IMR-90 (cell line): ENCODE measurements around the gene STRA6. TPM values are rescaled to one million over a fixed set of nuclear protein-coding genes. Genes with fewer than 3 reads are reported as not detected.

ENCODE experiments used
- ATAC-seq: fragments of 200-7000 bp; cut with Tn5 transposase; 2 replicates; pipeline ENCODE4 v1.9.1; 2020; ENCODE audit warnings: low read depth, mild to moderate bottlenecking, moderate library complexity
- BruUV-seq: library from RNA; stranded (reverse); fragments of 400-500 nt; replicated peaks from 2 replicates; lab custom pipeline; 2021; lab: Mats Ljungman, UMichigan
- CTCF ChIA-PET: fragments of 300-600 bp; formaldehyde crosslinking; extraction: SDS; loops from one replicate; lab custom pipeline; 2021; ENCODE audit warnings: antibody characterized with exemption; lab: Yijun Ruan, JAX
- POLR2A ChIA-PET: fragments of 300-600 bp; sonication (Branson Sonifier 250); formaldehyde crosslinking; loops from one replicate; lab custom pipeline; 2022; ENCODE audit warnings: antibody characterized with exemption; ENCODE audit not compliant: unreplicated experiment; lab: Charles Lee
- DNase-seq: peaks from one replicate; pipeline ENCODE4 v3.0.0; 2013
- H2AFZ ChIP-seq: replicated peaks from 2 replicates; pipeline ENCODE3; 2013; ENCODE audit warnings: low read length, mild to moderate bottlenecking; ENCODE audit not compliant: poor library complexity
- H2AK5ac ChIP-seq: 2 replicates; pipeline ENCODE4 v1.6.1; 2013; ENCODE audit warnings: low read depth, low read length, inconsistent platforms
- H2AK9ac ChIP-seq: replicated peaks from 2 replicates; pipeline ENCODE3; 2013; ENCODE audit warnings: mild to moderate bottlenecking, low read depth, low read length, moderate library complexity; ENCODE audit not compliant: poor library complexity
- H2BK120ac ChIP-seq: 2 replicates; pipeline ENCODE4 v1.6.1; 2013; ENCODE audit warnings: low read depth, low read length, inconsistent platforms
- H2BK15ac ChIP-seq: 3 replicates; pipeline ENCODE4 v1.6.1; 2013; ENCODE audit warnings: low read depth, low read length, inconsistent platforms
- H2BK20ac ChIP-seq: 2 replicates; pipeline ENCODE4 v1.6.1; 2013; ENCODE audit warnings: low read depth, mild to moderate bottlenecking, inconsistent platforms, low read length, moderate library complexity
- H2BK5ac ChIP-seq: 2 replicates; pipeline ENCODE4 v1.6.1; 2013; ENCODE audit warnings: mild to moderate bottlenecking, low read depth, low read length, inconsistent platforms; ENCODE audit not compliant: poor library complexity, severe bottlenecking
- H3K14ac ChIP-seq: replicated peaks from 2 replicates; pipeline ENCODE4 v1.6.1; 2013; ENCODE audit warnings: low read depth, low read length, inconsistent platforms
- H3K18ac ChIP-seq: 2 replicates; pipeline ENCODE4 v1.6.1; 2013; ENCODE audit warnings: low read depth, low read length, control low read depth
- H3K23ac ChIP-seq: 2 replicates; pipeline ENCODE4 v1.6.1; 2013; ENCODE audit warnings: low read depth, low read length, inconsistent platforms
- H3K27ac ChIP-seq: 2 replicates; pipeline ENCODE4 v1.5.1; 2013; ENCODE audit warnings: mild to moderate bottlenecking, control low read depth, low read length; ENCODE audit not compliant: insufficient read depth
- H3K27me3 ChIP-seq: 2 replicates; pipeline ENCODE4 v1.6.1; 2013; ENCODE audit warnings: low read length; ENCODE audit not compliant: control insufficient read depth, insufficient read depth
- H3K36me3 ChIP-seq: 2 replicates; pipeline ENCODE4 v1.6.1; 2013; ENCODE audit warnings: low read length, mixed read lengths; ENCODE audit not compliant: control insufficient read depth, insufficient read depth
- H3K4ac ChIP-seq: 2 replicates; pipeline ENCODE4 v1.6.1; 2013; ENCODE audit warnings: low read depth, low read length, inconsistent platforms
- H3K4me1 ChIP-seq: 2 replicates; pipeline ENCODE4 v1.6.1; 2013; ENCODE audit warnings: low read length, mixed read lengths; ENCODE audit not compliant: control insufficient read depth, insufficient read depth
- H3K4me2 ChIP-seq: 2 replicates; pipeline ENCODE4 v1.6.1; 2013; ENCODE audit warnings: low read depth, mild to moderate bottlenecking, control low read depth, low read length, moderate library complexity
- H3K4me3 ChIP-seq: 2 replicates; pipeline ENCODE4 v1.5.1; 2013; ENCODE audit warnings: low read depth, mild to moderate bottlenecking, control low read depth, low read length, moderate library complexity; ENCODE audit not compliant: insufficient read depth
- H3K56ac ChIP-seq: 2 replicates; pipeline ENCODE4 v1.6.1; 2013; ENCODE audit warnings: low read length, inconsistent platforms; ENCODE audit not compliant: insufficient read depth; ENCODE audit errors: extremely low read depth
- H3K79me1 ChIP-seq, 2 experiments: 2 replicates each; pipeline ENCODE4 v1.6.1; 2013; ENCODE audit warnings: low read length in 2 of 2, inconsistent platforms in 1 of 2, low read depth in 1 of 2
- H3K9ac ChIP-seq: 2 replicates; pipeline ENCODE4 v1.6.1; 2013; ENCODE audit warnings: low read depth, low read length, control low read depth
- H3K9me1 ChIP-seq: 2 replicates; pipeline ENCODE4 v1.6.1; 2013; ENCODE audit warnings: low read length, inconsistent platforms; ENCODE audit not compliant: insufficient read depth
- H3K9me3 ChIP-seq: 2 replicates; pipeline ENCODE4 v1.6.1; 2013; ENCODE audit warnings: low read length; ENCODE audit not compliant: control insufficient read depth, insufficient read depth
- H4K20me1 ChIP-seq: 2 replicates; pipeline ENCODE4 v1.6.1; 2013; ENCODE audit warnings: low read length, inconsistent platforms; ENCODE audit not compliant: insufficient read depth
- H4K5ac ChIP-seq: 2 replicates; pipeline ENCODE4 v1.6.1; 2013; ENCODE audit warnings: mild to moderate bottlenecking, low read depth, low read length, control low read depth
- H4K8ac ChIP-seq, 2 experiments: 2 replicates each; pipeline ENCODE4 v1.6.1; 2013; ENCODE audit warnings: low read depth in 2 of 2, low read length in 2 of 2, control low read depth in 1 of 2, inconsistent platforms in 1 of 2
- H4K91ac ChIP-seq: 2 replicates; pipeline ENCODE4 v1.6.1; 2013; ENCODE audit warnings: low read depth, low read length, inconsistent platforms; ENCODE audit not compliant: insufficient read depth
- BHLHE40 ChIP-seq: fragments of 150-350 bp; IDR thresholded peaks from 2 replicates; pipeline ENCODE4 v1.6.1; 2016; ENCODE audit warnings: mild to moderate bottlenecking, low read depth, low read length
- FOS ChIP-seq: fragments of 150-350 bp; IDR thresholded peaks from 2 replicates; pipeline ENCODE4 v1.6.1; 2016; ENCODE audit warnings: low read depth, low read length
- MAFK ChIP-seq: IDR thresholded peaks from 2 replicates; pipeline ENCODE4 v1.6.1; 2012; ENCODE audit warnings: low read depth, low read length, improper control_type of control experiment
- MAZ ChIP-seq: IDR thresholded peaks from 2 replicates; pipeline ENCODE4 v1.6.1; 2012; ENCODE audit warnings: low read depth, mild to moderate bottlenecking, low read length, improper control_type of control experiment, moderate library complexity, borderline replicate concordance
- MXI1 ChIP-seq: IDR thresholded peaks from 2 replicates; pipeline ENCODE4 v1.6.1; 2012; ENCODE audit warnings: low read depth, mild to moderate bottlenecking, low read length, moderate library complexity, borderline replicate concordance
- NFE2L2 ChIP-seq: fragments of 150-350 bp; IDR thresholded peaks from 2 replicates; pipeline ENCODE4 v1.6.1; 2016; ENCODE audit warnings: low read depth, mild to moderate bottlenecking, low read length
- POLR2A ChIP-seq: IDR thresholded peaks from 2 replicates; pipeline ENCODE4 v1.6.1; 2012; ENCODE audit warnings: mild to moderate bottlenecking, low read depth, low read length
- RAD21 ChIP-seq: IDR thresholded peaks from 2 replicates; pipeline ENCODE4 v1.6.1; 2012; ENCODE audit warnings: low read length, improper control_type of control experiment
- RCOR1 ChIP-seq: IDR thresholded peaks from 2 replicates; pipeline ENCODE4 v1.6.1; 2012; ENCODE audit warnings: mild to moderate bottlenecking, low read length, improper control_type of control experiment; ENCODE audit not compliant: insufficient replicate concordance
- RFX5 ChIP-seq: IDR thresholded peaks from 2 replicates; pipeline ENCODE4 v1.8.0; 2012; ENCODE audit warnings: low read depth, mild to moderate bottlenecking, low read length, moderate library complexity
- SMC3 ChIP-seq: fragments of 150-350 bp; IDR thresholded peaks from 2 replicates; pipeline ENCODE4 v1.6.1; 2016; ENCODE audit warnings: low read depth, mild to moderate bottlenecking, antibody characterized with exemption, low read length, moderate library complexity
- WGBS, 2 experiments: methylation state at CpG; one replicate each; pipeline versions ENCODE4 v1.1.5 to v1.1.7; 2013; ENCODE audit warnings: missing lambda C conversion rate in 2 of 2; ENCODE audit not compliant: insufficient read length in 1 of 2; ENCODE audit errors: extremely low coverage in 2 of 2; 5-methylcytosine and 5-hydroxymethylcytosine counted together
- dilution Hi-C: fragments of 300-500 bp; cut with HindIII; formaldehyde crosslinking; loops from one replicate; pipeline ENCODE4 v1.14.3; 2018; ENCODE audit warnings: low sequenced_read_pairs; ENCODE audit not compliant: unreplicated experiment
- in situ Hi-C: fragments of 300-500 bp; cut with MboI; formaldehyde crosslinking; loops from 3 replicates; pipeline ENCODE4 v1.14.3; 2019; ENCODE audit warnings: low sequenced_read_pairs, inconsistent platforms, mixed read lengths
- intact Hi-C: fragments of 100-400 bp; cut with micrococcal nuclease; formaldehyde crosslinking; loops from 2 replicates; pipeline ENCODE4 v1.10.0; 2022
- polyA plus RNA-seq, 3 experiments: library from polyadenylated mRNA; depleted of rRNA; stranded (reverse); fragments of >200 nt; gene quantifications; 2 replicates each; pipeline ENCODE4 v1.2.3, GENCODE V29; 2012; ENCODE audit warnings: low replicate concordance in 1 of 3
- total RNA-seq: library from RNA; depleted of rRNA; stranded (reverse); fragments of >200 nt; gene quantifications from 2 replicates; pipeline ENCODE4 v1.2.3, GENCODE V29; 2012
- TF ChIP-seq, protein P1 (sequence below): fragments of 150-350 bp; IDR thresholded peaks from 2 replicates; pipeline ENCODE4 v1.6.1; 2017; ENCODE audit warnings: mild to moderate bottlenecking, antibody characterized with exemption, low read length, low read depth

Gene STRA6
- total and polyA plus RNA-seq, 2 of the 4 experiments (the other 2 are of a cell fraction): 0.17 TPM; not detected in 1

DNA sequence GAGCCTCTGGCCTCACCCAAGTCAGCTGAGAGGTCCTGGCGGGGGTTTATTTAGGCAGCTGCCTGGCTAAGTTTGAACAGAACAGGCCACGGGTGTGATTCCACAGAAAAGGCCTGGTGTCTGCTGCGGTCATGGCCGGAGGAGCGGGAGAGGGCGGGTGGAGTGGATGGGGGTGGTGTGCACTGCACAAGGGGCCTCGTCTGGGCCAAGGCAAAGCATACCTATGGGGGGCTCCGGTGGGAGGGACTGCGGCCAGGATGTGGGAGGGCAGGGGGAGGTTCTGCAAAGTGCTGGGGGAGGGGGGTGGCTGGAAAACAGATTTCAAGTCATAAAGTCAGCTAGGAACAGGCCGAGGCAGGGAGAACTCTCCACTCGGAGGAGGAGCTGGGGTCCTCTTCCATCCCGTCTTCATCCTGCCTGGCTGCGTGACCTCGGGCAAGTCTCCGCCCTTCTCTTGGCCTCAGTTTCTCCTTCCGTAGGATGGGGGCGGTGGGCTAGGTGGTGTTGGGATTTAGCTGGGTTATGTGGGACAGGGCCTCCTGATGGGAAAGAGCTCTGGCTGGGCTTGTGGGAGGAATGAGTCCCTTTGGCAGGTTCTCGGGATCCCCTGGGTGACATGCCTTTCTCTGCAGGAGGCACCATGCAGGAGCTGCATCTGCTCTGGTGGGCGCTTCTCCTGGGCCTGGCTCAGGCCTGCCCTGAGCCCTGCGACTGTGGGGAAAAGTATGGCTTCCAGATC, 28.2 kb downstream of the STRA6 start:
- no peak for ATAC-seq
- no TSS peak for BruUV-seq

More for the DNA sequence above, 28.2 kb downstream of the STRA6 start:
- Histone ChIP-seq H3K9ac (no peak overlapping the region), H2BK5ac (no peak overlapping the region), H4K20me1 (peaks cover 6% of the 10 kb centered on the region; the same call in 1 of the 2 replicates), H4K8ac (no peak overlapping the region), H3K4me2 (no peak overlapping the region; the same call in 1 of the 2 replicates), H3K4ac (no peak overlapping the region), H2BK15ac (no peak overlapping the region), H3K18ac (no peak overlapping the region), H3K56ac (no peak overlapping the region), H3K36me3 (no peaks in the 10 kb centered on the region), H2AFZ (peak overlapping the region; percentile 24), H2BK20ac (no peak overlapping the region), H3K9me1 (peaks cover 20% of the 10 kb centered on the region), H3K4me1 (peaks cover 30% of the 10 kb centered on the region), H4K91ac (no peak overlapping the region), H2BK120ac (no peak overlapping the region), H3K27me3 (peaks cover 22% of the 10 kb centered on the region), H3K79me1 (no peaks in the 10 kb centered on the region), H2AK5ac (no peak overlapping the region), H3K9me3 (no peaks in the 10 kb centered on the region), H3K27ac (no peak overlapping the region), H4K5ac (no peak overlapping the region; the same call in 1 of the 2 replicates), H3K14ac (no peak overlapping the region), H2AK9ac (no peak overlapping the region), H3K23ac (no peak overlapping the region), H3K4me3 (no peak overlapping the region)
- dilution Hi-C loops (no loop called here), in situ Hi-C loops (no loop called here), intact Hi-C loops (no loop called here)
- 76% methylated on average over 10 of the region's 20 CpGs; no CpG with 5 or more reads in 1 of the 2 experiments for WGBS, 2 experiments
- no peak for DNase-seq
- no peak for TF ChIP-seq POLR2A
- TF ChIP-seq MAZ: no peak
- TF ChIP-seq SMC3: no peak
- no peak for TF ChIP-seq MXI1
- TF ChIP-seq, protein P1, sequence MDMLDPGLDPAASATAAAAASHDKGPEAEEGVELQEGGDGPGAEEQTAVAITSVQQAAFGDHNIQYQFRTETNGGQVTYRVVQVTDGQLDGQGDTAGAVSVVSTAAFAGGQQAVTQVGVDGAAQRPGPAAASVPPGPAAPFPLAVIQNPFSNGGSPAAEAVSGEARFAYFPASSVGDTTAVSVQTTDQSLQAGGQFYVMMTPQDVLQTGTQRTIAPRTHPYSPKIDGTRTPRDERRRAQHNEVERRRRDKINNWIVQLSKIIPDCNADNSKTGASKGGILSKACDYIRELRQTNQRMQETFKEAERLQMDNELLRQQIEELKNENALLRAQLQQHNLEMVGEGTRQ: no peak
- TF ChIP-seq RCOR1: no peak
- TF ChIP-seq BHLHE40: no peak
- no peak for TF ChIP-seq RAD21
- TF ChIP-seq RFX5: no peak
- TF ChIP-seq NFE2L2: no peak
- TF ChIP-seq MAFK: no peak
- no peak for TF ChIP-seq FOS
- ChIA-PET CTCF (no interaction called here), POLR2A (no interaction called here)
